IPS-11a (cell line): ENCODE data around the gene WNT3A.

ENCODE experiments used
- H3K4me3 ChIP-seq: one replicate; pipeline ENCODE4 v1.5.1; 2013; ENCODE audit warnings: low read depth, low read length, control low read depth

The WNT3A gene

GRCh38 chr1:228066891-228067654 is 60.3 kb downstream of the WNT3A start:
- no peak overlapping the region for H3K4me3 ChIP-seq

- no peak overlapping the region for H3K4me3 ChIP-seq
These were observed 61.6 kb downstream of the WNT3A start for GRCh38 chr1:228068359-228068758.

- H3K4me3 ChIP-seq, result no peak overlapping the region
These were observed 63.4 kb downstream of the WNT3A start for GRCh38 chr1:228070173-228070572.

- H3K4me3 ChIP-seq, result no peak overlapping the region
These were observed 64.1 kb downstream of the WNT3A start for GRCh38 chr1:228070851-228071250.

GRCh38 chr1:228071839-228072657 is 65.2 kb downstream of the WNT3A start:
- no peak overlapping the region for H3K4me3 ChIP-seq

- no peak overlapping the region for H3K4me3 ChIP-seq
These were observed 65.9 kb downstream of the WNT3A start for GRCh38 chr1:228072658-228073043.

GRCh38 chr1:228073061-228073856 is 66.5 kb downstream of the WNT3A start:
- no peak overlapping the region for H3K4me3 ChIP-seq

- H3K4me3 ChIP-seq, result no peak overlapping the region
These were observed 67.2 kb downstream of the WNT3A start for GRCh38 chr1:228073857-228074545.

- no peak overlapping the region for H3K4me3 ChIP-seq
These were observed 68.3 kb downstream of the WNT3A start for GRCh38 chr1:228074954-228075730.

- H3K4me3 ChIP-seq, result no peak overlapping the region
These were observed 69.0 kb downstream of the WNT3A start for GRCh38 chr1:228075801-228076271.

- no peak overlapping the region for H3K4me3 ChIP-seq
These were observed 70.1 kb downstream of the WNT3A start for GRCh38 chr1:228076796-228077430.

GRCh38 chr1:228077565-228078330 is 71.0 kb downstream of the WNT3A start:
- no peak overlapping the region for H3K4me3 ChIP-seq

- no peak overlapping the region for H3K4me3 ChIP-seq
These were observed 72.2 kb downstream of the WNT3A start for GRCh38 chr1:228079013-228079412.

GRCh38 chr1:228079601-228080263 is 72.9 kb downstream of the WNT3A start:
- no peak overlapping the region for H3K4me3 ChIP-seq

GRCh38 chr1:228081144-228081543 is 74.3 kb downstream of the WNT3A start:
- no peak overlapping the region for H3K4me3 ChIP-seq

- peak overlapping the region; percentile 89 for H3K4me3 ChIP-seq
These were observed 74.9 kb downstream of the WNT3A start for GRCh38 chr1:228081578-228082213.

GRCh38 chr1:228082214-228082917 is 75.6 kb downstream of the WNT3A start, which contains the start of gene ARF1:
TSS of gene ARF1 (plus strand) at chr1:228082708. CDS start at chr1:228097115, 14,407 bp downstream.
- peak within 1 kb of the TSS; percentile 89 for H3K4me3 ChIP-seq
